ENCODE measurements around the gene NCAM1. TPM values are rescaled to one million over a fixed set of nuclear protein-coding genes. Genes with fewer than 3 reads are reported as not detected.
A peak's percentile ranks its signal among the peaks of the same experiment; 100 is the strongest.
"Not testable (repeated sequence)": the region's sequence is repeated elsewhere in the genome, so short reads cannot be mapped to it uniquely, and the experiment has no call there.

The NCAM1 gene
- total RNA-seq, 1 donor from 2014 or later: 0.90 TPM

DNA sequence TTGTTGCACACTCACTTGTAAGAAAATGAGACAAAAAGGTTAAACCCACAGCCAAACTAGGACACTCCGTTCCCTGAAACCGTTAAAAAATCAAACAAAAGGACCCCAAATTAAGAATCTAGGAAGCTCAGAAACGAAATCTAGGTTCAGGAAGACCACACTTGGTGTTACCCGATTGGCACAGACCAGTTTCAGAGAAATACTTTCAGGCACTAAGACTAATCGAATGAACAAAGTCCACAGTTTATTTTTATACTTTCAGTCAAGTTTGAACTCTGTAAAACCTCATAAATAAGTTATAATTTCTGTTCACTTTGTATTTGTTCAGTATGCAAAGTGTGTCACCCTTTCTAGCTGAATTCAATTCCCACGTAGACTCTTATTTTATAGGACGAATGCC is 314.4 kb downstream of the NCAM1 start:
- no peak for DNase-seq (ENCODE audit: low read depth in 2 of 2)

GRCh38 chr11:113276466-113276865 is 315.2 kb downstream of the NCAM1 start:
- DNase-seq (ENCODE audit: low read depth in 2 of 2): no peak

DNA sequence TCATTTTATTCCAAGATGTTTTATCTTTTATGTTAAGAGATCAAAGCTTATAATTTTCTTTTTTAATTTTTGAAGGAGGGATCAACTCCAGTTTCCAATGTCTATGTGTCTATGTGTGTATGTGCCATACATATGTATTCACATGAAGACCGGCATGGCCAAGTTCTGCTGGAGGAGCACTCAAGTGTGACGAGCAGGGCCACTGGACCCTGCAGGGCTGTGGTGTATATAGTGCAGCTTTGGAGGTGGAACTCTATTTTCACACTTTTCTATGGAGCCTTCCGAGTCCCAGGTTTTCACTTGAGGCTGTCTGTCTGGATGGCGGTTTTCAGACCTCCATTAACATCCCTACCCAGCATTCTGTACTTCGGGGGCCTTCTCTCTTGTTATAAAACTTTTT is 316.7 kb downstream of the NCAM1 start:
- no peak for DNase-seq (ENCODE audit: low read depth in 2 of 2)

GRCh38 chr11:113278481-113278880 is 317.3 kb downstream of the NCAM1 start:
- no peak for DNase-seq (ENCODE audit: low read depth in 2 of 2)

DNA sequence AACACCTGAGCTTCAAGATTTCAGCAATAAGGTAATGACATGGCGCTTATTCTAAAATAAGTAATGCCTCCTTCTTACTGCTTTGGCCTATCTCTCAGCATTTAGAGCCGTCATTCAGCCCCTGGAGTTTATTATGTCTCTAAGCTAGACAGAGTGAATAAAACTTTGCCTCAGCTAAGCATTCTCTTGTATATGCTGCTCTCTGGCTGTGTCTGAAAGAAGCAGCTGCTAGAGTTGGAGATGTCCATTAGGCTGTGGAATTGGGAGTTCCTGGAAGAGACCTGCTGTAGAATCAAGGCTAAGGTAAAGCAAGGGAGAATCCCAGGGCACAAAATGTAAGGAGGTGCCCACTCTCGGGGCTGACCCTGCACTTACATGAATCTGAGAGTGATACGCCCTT is 317.7 kb downstream of the NCAM1 start:
- no peak for DNase-seq (ENCODE audit: low read depth in 2 of 2)

DNA sequence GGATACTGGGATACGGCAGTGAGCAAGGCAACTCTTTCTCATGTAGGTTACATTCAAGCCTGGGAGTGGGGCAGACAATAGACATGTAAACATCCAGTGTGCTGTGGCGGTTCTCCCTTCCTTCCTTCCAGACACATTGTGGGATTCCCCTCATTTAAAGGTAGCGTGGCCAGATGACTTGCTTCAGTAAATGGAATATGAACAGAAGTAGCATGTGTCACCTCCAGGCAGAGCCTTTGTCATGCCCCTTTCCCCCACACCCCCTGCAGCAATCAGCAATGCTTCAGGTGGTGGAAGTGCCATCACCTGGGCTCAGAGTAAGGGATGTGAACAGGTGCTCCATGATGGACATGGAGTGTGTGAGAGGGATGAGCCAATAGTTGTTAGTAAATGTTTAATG is 318.4 kb downstream of the NCAM1 start:
- DNase-seq (ENCODE audit: low read depth in 2 of 2): no peak

- DNase-seq (ENCODE audit: low read depth in 2 of 2): no peak
These were observed 320.0 kb downstream of the NCAM1 start for GRCh38 chr11:113281052-113281725.

- no peak for DNase-seq (ENCODE audit: low read depth in 2 of 2)
These were observed 321.7 kb downstream of the NCAM1 start for GRCh38 chr11:113282898-113283437.

DNA sequence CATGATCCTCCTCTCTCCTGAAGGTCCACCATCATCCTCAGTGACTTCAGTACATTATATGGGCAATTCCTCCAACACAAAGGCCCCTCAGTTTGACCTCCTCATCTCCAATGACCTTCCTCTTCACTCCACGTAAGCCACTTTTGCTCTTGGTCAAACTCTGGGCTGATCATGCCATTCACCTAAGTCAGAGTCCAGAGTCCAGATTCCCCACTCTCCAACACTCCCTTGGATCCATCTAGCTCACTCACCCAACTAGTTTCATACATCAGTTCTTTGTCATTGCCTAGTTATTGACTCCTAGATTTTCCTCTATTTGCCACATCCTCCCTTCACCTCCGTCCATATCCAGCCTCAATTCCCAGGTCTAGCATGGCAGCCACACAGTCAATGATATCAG is 322.7 kb downstream of the NCAM1 start:
- DNase-seq (ENCODE audit: low read depth in 2 of 2): no peak

GRCh38 chr11:113286009-113286408 is 324.8 kb downstream of the NCAM1 start:
- DNase-seq (ENCODE audit: low read depth in 2 of 2): no peak

DNA sequence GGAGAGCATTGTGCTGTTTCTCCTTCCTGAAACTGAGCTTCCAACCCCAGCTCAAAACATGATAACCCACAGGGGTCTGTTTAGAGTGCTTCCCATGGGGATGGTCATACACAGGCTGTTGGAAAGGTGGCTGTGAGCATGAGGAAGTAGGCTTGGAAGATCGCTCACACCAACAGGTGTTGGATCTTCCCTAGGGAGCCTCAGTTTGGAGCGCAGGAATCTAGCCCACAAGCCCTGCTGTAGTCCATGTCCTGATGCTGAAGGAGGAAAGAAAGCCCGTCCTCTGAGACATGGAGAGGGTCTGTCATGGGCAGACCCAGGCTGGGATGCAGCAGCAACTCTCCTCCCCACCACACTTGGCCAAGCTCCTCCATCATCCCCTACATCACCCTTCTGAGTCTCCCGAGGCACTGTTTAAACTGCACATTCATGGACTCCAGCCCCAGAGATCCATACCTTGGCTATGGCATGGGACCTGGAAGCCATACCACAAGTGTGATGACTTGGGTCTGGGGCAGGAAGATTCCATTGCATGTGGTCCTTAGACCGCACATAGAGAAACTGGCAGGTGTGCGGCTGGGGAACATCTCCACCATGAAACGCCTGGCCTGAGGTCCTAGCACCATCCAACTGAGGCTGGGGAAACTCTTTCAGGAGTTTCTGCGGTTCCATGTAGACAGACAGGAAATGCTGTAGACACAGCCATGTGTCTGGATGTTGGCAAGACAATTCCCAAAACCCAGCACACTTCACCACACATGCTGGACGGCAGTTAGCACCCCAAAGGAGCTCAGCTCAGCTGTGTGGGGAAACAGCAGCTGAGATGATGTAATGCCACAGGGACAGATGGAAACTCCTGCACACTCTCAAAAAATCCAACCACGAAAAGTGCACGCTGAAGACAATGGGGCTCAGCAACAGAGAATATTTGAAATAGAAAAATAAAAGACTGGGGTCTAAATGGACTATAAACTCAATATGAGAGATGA is 325.6 kb downstream of the NCAM1 start:
- no peak for DNase-seq (ENCODE audit: low read depth in 2 of 2)

- DNase-seq (ENCODE audit: low read depth in 2 of 2): no peak
These were observed 326.6 kb downstream of the NCAM1 start for GRCh38 chr11:113287801-113288200.

DNA sequence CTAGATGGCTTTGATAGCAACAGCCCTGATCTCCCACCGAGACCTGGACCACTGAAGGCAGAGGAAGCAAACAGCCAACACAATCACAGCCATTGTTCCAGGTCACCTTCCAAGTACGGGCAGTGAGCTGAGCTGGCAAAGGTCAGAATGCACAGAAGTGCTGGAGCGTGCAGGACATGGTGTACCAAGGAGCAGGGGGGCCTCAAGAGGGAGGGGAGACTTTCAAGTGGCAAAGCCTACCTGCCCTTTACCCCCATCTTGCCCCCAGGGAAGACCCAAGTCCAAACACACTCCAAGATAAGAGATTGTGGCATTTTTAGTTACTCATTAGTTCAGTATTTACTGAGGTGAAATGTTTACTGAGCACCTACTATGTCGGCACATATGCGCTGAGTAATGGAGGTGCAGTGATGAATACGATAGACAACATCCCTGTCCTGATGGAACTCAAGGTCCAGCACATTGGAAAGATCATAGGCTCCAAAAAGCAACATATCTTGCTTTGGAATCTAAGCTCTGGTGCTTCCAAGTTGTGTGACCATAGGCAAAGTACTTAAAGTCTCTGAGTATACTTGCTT is 327.2 kb downstream of the NCAM1 start:
- DNase-seq (ENCODE audit: low read depth in 2 of 2): no peak

DNA sequence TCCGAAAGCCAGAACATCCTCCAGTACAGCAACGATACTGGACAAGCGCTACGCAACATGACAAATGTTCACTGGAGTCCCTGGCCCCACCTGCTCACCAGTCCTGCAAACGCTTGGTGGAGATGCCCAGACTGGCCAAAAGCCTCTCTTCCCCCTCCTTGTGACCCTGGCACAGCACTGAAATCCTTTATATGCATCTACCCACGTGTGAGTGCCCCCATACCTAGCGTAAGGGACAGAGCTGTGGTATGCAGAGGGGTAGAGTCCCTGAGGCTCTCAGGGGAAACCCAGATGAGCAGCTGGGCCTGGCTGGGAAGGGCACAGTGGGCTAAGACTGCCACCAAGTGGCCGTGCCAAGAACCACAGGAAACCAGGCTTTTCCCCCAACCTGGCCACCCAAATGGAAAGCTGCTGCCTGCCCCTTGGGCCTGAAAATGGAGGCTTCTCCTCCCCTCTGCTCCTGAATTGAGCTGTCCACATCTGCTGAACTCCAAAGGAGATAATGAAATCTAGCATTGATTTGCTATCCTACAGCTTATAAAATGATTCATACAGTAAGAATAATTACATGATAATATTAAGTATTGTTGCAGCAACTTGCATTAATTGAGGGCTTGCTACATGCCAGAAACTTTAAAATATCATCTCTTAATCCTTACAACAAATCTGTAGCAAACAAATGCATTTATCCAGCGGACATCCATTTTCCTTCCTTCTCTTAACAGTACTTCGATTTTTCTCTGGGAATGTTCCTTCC is 328.4 kb downstream of the NCAM1 start:
- DNase-seq (ENCODE audit: low read depth in 2 of 2): peak; percentile 26 to 55

- no peak for DNase-seq (ENCODE audit: low read depth in 2 of 2)
These were observed 332.7 kb downstream of the NCAM1 start for GRCh38 chr11:113293936-113294335.

DNA sequence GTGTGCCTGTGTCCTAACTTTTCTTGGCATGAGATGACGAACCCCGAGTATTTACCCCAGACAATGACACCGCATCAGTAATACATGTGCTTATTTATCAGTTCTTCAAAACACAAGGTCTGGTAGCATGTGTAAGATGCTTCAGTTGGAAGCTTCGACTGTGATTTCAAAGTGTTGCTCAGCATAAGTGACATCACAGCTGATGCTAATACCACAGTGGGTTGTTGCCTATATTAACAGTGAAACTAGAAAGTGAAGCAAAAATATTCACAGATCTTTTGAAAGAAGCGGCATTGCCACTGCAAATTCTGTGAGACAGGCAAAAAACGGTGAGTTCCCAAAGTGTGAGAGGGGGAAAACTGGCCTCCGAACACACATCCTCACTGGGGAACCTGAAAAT is 334.8 kb downstream of the NCAM1 start:
- DNase-seq (ENCODE audit: low read depth in 2 of 2): no peak

DNA sequence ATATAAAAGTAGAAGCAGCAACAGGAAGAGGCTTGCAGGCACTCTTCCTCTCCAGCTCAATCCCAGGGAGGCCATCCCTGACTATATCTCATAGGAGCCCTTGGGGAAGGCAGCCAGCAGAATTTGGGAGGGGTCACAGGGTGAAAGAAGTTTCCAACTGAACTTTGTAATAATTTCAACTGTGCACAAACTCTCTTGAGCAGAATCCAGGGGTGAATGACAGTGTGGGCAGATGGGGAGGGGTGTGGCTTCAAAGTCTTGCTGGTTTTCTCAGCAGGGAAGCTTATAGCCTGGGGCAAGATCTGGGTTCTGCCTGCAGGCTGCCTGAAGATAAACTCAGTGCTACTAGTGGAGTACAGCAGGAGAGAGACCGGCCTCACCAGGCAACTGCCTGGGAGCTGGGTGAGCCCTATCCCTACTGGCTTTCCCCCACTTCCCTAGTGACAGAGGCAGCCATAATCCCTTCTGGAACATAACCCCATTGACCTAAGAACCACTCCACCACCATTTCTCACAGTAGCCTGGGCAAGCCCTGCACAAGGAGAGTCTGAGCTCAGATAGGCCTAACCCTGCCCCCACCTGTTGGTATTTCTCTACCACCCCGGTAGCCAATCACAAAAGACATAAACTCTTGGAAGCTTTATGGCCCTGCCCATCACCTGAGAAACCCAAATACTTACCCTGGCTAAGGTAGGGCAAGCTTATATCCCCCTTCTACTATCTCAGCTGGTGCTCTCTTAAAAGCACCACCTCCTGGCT is 335.4 kb downstream of the NCAM1 start:
- DNase-seq (ENCODE audit: low read depth in 2 of 2): no peak

GRCh38 chr11:113298496-113298895 is 337.3 kb downstream of the NCAM1 start:
- not testable (repeated sequence) for DNase-seq (ENCODE audit: low read depth in 2 of 2)

DNA sequence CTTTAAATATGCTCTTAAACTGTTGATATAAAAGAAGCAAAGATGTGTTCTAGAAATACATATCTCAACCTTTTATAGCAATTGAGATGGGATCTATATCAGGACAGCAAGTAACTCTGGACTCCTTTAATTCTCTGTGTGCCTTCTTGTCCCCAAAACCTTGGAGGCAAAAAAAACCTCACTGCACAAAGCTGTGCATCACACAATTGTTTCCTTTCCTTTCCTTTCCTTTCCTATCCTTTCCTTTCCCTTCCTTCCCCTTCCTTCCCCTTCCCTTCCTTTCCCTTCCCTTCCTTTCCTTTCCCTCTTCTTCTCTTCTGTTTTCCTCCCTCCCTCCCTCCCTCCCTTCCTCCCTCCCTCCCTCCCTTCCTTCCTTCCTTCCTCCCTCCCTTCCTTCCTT is 343.7 kb downstream of the NCAM1 start:
- DNase-seq (ENCODE audit: low read depth in 2 of 2): no peak

Measured in dermis microvascular lymphatic vessel endothelial cell (primary cell).